Cardiac fibroblast (primary cell): ENCODE results near the gene THRB.
A peak's percentile ranks its signal among the peaks of the same experiment; 100 is the strongest.

Experiments
- DNase-seq, 2 donors: peaks; one replicate each; pipeline versions ENCODE4 v3.0.0 to v3.0.0-alpha.2; 2010; ENCODE audit warnings: low read depth in 2 of 2
- H3K4me3 ChIP-seq, 2 donors: replicated peaks in 1 of 2; 1 replicate in 1 of 2; 2 replicates in 1 of 2; pipeline ENCODE4 v1.5.1; 2011; ENCODE audit warnings: low read depth in 2 of 2, low read length in 2 of 2, mild to moderate bottlenecking in 2 of 2, moderate library complexity in 1 of 2
- CTCF ChIP-seq: IDR thresholded peaks from one replicate; pipeline ENCODE4 v1.5.1; 2011; ENCODE audit warnings: low read depth, mild to moderate bottlenecking, low read length, inconsistent platforms

Gene THRB

DNA sequence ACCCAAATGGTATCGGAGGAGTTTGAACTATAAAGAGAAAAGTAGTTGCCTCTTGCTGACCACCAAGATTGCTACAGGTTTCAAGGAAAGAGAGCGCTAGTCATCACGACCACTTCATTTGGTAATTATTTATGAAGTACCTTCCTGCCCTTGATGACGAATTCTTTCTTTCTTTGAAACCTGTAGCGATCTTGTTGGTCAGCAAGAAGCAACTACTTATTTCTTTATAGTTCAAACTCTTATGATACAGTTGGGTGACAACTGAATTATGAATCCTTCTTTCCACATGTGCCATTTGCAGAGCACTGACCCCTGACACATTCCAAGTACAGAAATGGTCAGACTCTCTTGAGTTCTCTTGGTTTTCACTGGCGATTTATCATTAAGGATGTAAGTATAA is 46.8 kb downstream of the THRB start:
- DNase-seq, result no peak
- TF ChIP-seq CTCF, result no peak
- H3K4me3 ChIP-seq, result no peak overlapping the region

- DNase-seq, result no peak
- TF ChIP-seq CTCF, result no peak
- no peak overlapping the region for H3K4me3 ChIP-seq
These were observed 48.6 kb downstream of the THRB start for GRCh38 chr3:24446032-24446431.

DNA sequence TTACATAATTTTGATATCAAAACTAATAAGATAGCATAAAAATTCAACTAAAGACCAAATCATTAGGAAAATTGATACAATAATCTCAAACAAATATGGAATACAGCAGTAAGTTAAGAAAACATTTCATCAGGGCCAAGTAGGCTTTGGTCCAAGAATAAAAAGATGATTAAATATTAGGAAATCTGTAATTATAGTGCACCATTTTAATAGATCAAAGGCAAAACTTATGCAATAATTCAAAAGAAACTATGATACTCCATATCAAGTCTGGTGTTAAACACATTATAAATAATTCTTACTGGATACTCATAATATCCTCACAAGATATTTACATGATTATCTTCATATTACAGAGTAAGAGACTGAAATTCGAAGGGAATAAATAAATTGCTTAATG is 51.2 kb downstream of the THRB start:
- H3K4me3 ChIP-seq, result no peak overlapping the region
- no peak for TF ChIP-seq CTCF
- DNase-seq, result no peak

DNA sequence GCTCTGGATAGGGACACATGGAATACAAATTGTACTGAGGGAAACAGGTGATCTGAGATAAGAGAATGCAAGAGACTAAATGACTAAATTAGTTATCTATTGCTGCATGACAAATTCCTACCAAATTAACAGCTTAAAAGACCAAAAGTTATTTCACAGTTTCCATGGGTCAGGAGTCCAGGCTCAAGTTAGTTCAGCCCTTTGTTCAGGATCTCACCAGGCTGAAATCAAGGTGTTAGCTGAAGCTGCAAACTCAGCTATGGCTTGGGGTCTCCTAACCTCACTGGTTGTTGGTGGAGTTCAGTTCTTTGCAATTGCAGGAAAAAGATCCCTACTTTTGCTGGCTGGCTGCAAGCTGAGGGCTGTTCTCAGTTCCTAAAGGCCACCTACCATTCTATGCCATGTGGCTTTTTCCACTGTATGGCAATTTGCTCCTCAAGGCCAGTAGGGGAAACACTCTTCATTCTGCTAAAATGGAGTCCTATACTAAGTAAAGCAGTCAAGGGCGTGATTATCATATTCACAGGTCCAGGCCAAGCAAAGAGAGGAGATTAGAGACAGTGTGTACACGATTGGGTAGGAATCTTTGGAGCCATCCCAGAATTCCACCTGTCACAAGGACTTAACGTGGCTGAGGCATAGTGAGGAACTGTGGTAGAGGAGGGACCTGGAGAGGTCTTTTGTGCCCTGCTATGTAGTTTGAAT is 53.7 kb downstream of the THRB start:
- DNase-seq, result no peak
- TF ChIP-seq CTCF, result no peak
- no peak overlapping the region for H3K4me3 ChIP-seq

- no peak overlapping the region for H3K4me3 ChIP-seq
- no peak for TF ChIP-seq CTCF
- no peak for DNase-seq
These were observed 55.6 kb downstream of the THRB start for GRCh38 chr3:24439021-24439420.

- no peak for DNase-seq
- no peak overlapping the region for H3K4me3 ChIP-seq
- TF ChIP-seq CTCF, result no peak
These were observed 57.3 kb downstream of the THRB start for GRCh38 chr3:24437326-24437725.

DNA sequence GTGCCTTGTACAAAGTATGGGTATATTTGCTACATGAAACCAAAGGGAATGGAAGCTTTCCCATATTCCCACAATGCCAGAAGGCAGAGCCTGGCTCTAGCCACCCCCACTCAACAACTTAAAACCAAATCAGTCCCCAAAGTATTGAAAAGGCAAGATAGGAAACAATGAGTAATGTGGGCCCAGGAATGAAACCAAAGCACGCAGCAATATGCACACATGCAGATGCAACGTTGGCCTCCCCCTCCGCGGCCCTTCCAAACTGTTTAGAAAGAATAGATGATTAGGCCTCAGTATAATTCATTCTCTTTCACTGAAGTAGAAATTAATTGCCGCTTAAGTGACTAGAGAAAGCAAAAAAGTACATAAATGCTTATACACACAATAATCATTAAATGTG is 59.1 kb downstream of the THRB start:
- TF ChIP-seq CTCF, result no peak
- peak in 1 of 2 donors; percentile 29 for DNase-seq
- H3K4me3 ChIP-seq, result no peak overlapping the region
